Gastroesophageal sphincter (tissue), 3 donors: ENCODE results near the gene IMMP2L.

Source experiments
- CTCF ChIP-seq, 4 experiments: fragments of 200-600 bp in 2 of 4; fragments of 450-650 bp in 2 of 4; sonication (generic) in 1 of 4; IDR thresholded peaks; one replicate each; pipeline ENCODE4 v1.5.1; 2017 to 2019; ENCODE audit warnings: antibody characterized with exemption in 4 of 4, mild to moderate bottlenecking in 2 of 4, moderate library complexity in 2 of 4
- EP300 ChIP-seq: sonication (generic); formaldehyde crosslinking; IDR thresholded peaks from one replicate; pipeline ENCODE4 v1.6.1; 2017; ENCODE audit warnings: antibody characterized with exemption, mild to moderate bottlenecking
- POLR2A ChIP-seq, 2 donors: fragments of 450-650 bp; IDR thresholded peaks; one replicate each; pipeline ENCODE4 v1.6.1; 2017; ENCODE audit warnings: antibody characterized with exemption in 2 of 2, mild to moderate bottlenecking in 2 of 2, moderate library complexity in 1 of 2
- POLR2AphosphoS5 ChIP-seq: sonication (generic); formaldehyde crosslinking; IDR thresholded peaks from one replicate; pipeline ENCODE4 v1.6.1; 2017; ENCODE audit warnings: antibody characterized with exemption

DNA sequence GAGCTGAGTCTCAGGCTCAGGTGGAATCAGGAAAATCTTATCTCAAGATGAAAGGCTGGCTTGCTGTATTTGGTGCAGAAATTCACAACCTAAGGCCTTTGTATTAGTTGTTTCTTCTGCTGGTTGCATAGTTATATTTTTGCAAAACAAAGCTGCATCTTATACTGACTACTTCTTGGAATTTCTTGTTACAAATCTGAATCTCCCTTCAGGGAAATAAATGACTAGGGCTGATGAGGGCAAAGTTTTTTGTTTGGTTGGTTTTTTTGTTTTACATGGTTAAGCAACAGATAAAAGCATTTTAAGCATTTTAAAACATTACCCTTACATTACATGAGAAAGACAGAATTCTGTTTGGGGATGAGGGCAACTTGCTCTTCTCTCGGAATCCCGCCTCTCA lies 485.3 kb downstream of the IMMP2L start:
- TF ChIP-seq CTCF (IDR thresholded peaks at IDR 0.05) (no peak), EP300 (no peak), POLR2AphosphoS5 (no peak), POLR2A (IDR thresholded peaks at IDR 0.05) (no peak)
